Measurements from ENCODE around the gene CCDC69. TPM values are rescaled to one million over a fixed set of nuclear protein-coding genes. Genes with fewer than 3 reads are reported as not detected.
"Not testable (repeated sequence)": the region's sequence is repeated elsewhere in the genome, so short reads cannot be mapped to it uniquely, and the experiment has no call there.

Gene CCDC69
- total RNA-seq, 1 experiment from 2014 or later: not detected

DNA sequence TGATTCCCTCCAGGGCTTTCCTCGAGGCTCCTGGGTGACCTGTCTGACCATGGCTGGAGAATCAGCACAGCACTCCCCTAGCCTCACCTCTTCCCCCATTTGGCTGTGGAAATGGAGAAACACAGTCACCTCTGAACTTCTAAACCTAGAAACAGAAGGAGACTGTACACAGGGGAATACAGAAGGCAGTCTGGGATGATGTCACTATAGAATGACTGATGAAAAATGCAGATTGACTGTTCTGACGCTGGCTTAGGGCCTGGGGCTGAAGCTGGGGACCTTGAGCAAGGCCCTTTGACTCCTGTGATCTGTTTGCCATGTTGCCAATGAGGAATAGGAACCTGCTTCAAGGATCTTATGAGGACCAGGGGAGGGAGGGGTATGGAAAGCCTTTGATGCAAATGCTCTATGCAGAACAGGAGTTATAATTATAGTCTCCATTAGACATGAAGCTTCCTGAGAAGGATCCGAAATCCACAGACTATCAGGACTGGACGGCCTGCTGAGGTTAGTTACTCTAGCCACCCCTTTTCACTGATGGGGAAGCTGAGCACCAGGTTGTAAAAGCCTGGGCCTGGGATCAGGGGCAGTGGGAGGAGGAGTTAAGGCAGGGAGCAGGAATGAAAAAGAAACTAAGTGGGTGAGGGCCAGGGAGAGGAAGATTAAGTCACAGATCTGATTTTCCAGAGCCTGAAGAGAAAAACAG, 41.9 kb downstream of the CCDC69 start:
- in situ Hi-C loops (cut with HindIII; ENCODE audit: low pct_unique_long_range_greater_than_20kb, low sequenced_read_pairs): no loop called here
- no peak for DNase-seq (ENCODE audit: low read depth)

DNA sequence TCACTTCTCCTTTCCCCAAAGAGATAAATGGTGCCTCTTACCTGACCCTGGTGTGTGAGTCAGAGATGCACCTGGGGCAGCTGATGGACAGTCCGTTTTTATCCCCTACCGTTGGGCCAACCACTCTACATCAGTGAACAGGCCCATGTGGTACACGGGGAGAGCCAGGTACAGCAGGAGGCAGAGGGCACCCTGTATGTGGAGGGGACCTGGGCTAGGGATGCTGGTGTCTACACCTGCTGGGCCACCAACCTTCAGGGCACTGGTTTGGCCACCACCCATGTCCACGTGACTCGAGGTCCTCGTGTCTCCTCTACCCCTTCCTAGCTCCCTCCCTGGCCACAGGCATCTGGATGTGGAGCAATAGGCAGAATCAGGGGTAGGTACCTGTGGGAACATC, 43.6 kb downstream of the CCDC69 start:
- DNase-seq (ENCODE audit: low read depth): no peak
- in situ Hi-C loops (cut with HindIII; ENCODE audit: low pct_unique_long_range_greater_than_20kb, low sequenced_read_pairs): no loop called here

DNA sequence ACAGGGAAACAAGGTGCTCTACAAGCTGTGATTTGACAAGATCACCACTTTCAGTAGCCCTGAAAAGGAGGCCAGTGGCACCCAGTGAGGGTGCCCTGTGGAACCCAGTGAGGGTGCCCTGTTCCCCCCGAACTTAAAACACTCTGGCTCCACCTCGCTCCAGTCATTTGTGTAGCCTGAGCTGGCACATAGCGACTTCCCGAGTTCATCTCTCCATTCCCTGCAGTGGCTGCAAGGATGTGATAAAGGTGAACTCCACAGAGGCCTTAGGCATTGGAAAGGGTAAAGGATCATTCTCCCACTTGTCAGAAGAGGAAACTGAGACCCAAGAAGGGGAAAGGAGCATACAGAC, 44.4 kb downstream of the CCDC69 start:
- DNase-seq (ENCODE audit: low read depth): no peak
- in situ Hi-C loops (cut with HindIII; ENCODE audit: low pct_unique_long_range_greater_than_20kb, low sequenced_read_pairs): no loop called here

DNA sequence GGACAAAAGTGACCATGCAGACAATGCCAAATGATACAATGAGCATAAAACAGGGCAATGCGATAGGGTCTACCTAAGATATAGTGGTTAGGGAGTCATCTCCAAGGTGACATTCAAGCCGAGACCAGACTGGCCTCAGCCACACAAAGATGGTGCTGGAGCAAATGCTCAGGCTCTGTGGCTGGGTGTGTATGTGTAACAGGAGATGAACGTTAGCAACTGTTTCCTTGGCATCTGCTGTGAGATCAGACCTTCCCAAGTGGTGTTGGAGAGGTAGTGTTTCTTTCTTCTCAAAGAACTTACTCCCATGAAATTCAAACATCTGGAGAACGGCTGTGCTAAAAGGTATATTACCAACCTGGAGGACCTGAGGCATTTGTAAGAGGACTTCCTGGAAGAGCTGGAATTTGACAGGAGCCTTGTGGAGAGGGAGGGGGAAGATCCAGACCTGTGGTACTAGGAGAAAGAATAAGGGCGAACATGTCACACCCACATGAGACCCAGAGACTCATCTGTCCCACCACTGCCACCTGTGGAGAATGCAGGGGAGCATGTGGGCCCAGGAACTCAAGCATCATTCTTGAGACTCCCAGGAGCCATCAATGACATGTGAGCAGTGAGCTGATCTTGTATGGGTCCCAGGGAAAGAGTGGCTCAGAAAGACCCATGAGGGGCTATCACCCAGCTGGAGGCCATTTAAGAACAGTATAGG, 45.0 kb downstream of the CCDC69 start:
- DNase-seq (ENCODE audit: low read depth): no peak
- in situ Hi-C loops (cut with HindIII; ENCODE audit: low pct_unique_long_range_greater_than_20kb, low sequenced_read_pairs): no loop called here

DNA sequence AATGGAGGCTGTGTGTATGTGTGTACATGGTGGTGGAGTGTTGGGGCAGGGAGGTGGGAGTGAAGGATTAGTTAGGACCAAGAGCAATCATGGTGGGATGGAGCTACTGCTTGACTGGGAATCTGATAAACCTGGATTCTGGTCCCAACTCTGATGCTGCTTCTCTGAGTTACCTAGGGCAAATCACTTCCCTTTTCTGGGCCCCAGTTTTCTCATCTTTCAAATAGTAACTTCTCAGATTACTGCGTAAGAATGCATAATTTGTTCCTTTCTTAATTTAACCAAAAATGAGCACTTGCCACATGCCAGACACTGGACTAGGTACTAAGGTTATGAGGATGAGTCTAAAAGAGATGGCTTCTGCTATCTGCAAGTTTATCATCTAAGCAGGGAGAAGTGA, 45.5 kb downstream of the CCDC69 start:
- in situ Hi-C loops (cut with HindIII; ENCODE audit: low pct_unique_long_range_greater_than_20kb, low sequenced_read_pairs): no loop called here
- DNase-seq (ENCODE audit: low read depth): no peak

DNA sequence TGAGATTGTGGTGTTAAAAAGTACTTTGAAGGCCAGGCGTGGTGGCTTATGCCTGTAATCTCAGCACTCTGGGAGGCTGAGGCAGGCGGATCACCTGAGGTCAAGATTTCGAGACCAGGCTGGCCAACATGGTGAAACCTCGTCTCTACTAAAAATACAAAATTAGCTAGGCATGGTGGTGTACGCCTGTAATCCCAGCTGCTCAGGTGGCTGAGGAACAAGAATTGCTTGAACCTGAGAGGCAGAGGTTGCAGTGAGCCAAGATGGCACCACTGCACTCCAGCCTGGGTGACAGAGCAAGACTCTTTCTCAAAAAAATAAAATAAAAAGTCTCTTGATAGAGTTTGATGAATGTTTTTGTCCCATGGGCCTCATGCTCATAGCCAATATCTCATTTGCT, 47.6 kb downstream of the CCDC69 start:
- DNase-seq (ENCODE audit: low read depth); in situ Hi-C loops (cut with HindIII; ENCODE audit: low pct_unique_long_range_greater_than_20kb, low sequenced_read_pairs): not testable (repeated sequence)

DNA sequence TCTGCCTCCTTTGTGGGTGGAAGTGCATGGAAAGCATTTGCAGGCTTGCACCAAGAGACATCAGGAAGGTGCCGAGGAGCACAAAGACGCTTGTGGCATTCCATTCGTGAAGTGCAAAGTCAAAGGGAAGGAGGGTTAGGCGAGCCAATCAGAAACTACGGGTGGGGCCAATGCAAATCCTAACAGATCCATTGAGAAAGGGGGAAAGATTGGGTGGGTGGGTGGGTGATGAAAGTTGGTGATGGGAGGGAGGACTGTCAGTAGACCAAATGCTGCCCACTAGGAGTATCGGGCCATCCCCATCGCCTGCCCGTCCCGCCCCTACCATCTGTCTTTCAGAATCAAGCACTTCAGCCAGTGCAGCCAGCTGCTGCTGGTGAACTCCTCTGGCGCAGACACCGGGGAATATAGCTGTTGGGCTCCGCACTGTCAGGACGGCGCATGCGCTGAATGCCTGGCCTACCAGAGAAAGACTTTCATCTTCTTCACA, 49.2 kb downstream of the CCDC69 start:
- in situ Hi-C loops (cut with HindIII; ENCODE audit: low pct_unique_long_range_greater_than_20kb, low sequenced_read_pairs): no loop called here
- DNase-seq (ENCODE audit: low read depth): no peak

DNA sequence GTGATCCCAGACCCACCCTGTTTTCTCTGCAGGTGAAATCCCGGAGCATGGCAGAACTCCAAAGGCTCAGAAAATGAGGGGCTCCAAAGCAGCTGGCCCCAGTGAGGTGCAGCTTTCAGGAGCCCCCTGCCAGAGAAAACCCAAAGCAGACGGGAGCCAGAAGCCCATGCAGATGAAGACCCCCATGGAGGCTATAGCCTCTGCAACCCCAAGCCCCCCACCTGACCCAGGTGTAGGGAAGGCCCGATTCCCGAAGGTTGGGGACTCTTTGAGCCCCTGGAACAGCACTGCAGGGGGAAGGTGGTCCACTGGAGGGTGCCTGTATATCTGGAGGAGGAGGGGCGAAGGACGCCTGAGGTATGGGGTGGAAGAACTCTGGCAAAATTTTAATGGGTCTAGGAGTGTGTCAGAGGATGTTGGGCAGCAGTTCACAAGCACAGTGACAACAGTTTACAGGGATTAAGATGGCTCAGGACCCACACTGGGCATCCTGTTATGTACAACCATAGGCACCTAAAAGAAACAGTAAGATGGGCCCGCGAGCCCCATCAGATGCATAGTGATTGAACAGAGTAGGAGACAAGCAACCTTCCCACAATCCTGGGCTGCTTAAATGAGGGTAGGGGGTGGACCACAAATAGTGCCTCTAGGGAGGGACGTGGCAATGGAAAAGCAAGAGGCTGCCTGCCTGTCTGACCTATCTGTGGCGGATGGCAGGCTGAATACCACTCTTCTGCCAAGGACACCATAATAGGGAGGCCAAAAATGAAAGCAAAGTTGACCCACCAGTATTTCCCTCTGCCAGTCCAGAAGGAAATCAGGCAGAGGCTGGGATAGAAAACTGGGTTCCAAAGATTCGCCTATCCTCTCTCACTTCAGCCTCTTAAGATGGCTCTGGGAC, 49.9 kb downstream of the CCDC69 start:
- in situ Hi-C loops (cut with HindIII; ENCODE audit: low pct_unique_long_range_greater_than_20kb, low sequenced_read_pairs): no loop called here
- DNase-seq (ENCODE audit: low read depth): no peak

DNA sequence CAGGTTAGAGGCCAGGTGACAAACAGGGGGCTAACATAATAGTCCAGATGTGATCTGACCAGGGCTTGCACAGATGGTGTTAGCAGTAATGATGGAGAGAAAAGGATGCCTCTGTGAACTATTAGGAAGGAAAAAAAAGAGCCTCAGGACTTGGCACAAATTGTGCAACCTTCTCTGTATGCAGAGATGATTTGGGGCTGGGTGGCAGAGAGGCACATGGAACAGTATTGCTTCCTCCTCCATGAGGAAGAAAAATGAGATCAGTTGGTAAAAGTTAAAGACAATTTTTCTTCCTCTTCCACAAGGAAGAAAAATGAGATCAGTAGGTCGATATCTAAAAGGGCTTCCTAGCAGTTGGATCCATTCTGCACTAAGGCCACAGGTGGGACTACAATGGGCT, 52.4 kb downstream of the CCDC69 start:
- no peak for DNase-seq (ENCODE audit: low read depth)
- in situ Hi-C loops (cut with HindIII; ENCODE audit: low pct_unique_long_range_greater_than_20kb, low sequenced_read_pairs): no loop called here

DNA sequence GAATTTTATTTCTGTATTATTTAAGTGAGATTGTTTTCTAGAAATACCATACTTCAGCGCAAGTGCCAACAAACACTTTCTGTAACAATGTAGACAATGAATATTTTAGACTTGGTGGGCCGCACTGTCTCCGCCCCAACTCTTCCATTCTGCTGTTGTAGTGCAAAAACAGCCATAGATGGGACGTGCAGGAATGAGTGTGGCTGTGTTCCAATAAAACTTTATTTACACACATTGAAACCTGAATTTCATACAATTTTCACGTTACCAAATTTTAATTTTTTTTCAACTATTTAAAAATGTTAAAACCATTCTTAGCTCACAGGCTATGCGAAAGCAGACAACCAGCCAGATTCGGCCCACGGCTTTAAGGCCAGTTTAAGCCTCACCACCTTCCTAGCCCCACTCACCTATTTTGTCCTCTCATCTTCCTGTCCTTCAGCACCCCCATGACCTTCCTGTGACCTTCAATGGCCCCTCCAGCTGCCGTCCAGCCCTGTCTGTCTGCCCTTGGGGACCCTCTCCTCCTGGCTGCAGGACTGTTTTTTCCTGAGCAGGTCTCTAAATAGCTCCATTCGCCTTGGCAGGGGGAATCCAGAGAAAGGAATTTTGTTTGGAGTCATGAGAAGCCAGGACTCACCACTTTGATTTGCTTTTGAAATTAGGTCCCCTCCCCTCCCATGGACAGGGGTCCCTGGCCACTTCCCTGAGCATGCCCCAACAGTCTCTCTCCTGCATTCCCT, 55.1 kb downstream of the CCDC69 start:
- DNase-seq (ENCODE audit: low read depth): no peak
- in situ Hi-C loops (cut with HindIII; ENCODE audit: low pct_unique_long_range_greater_than_20kb, low sequenced_read_pairs): no loop called here

DNA sequence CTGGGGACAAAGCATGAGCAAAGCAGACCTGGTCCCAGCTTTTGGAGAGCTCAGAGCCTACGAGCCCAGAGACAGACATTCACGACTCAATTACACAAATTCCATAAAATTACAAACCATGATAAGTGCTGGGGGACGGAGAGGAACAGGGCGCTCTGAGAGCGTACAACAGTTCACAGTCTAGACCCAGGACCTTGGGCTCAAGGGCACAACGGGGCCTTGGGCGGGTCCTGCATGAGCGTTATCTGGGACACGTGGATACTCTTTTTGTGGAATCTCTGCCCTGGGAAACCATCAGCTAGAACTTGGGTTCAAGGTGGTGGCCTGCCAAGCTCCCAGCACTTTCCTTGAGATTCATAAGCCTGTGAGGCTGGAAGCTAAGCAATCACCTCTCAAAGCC, 56.9 kb downstream of the CCDC69 start:
- in situ Hi-C loops (cut with HindIII; ENCODE audit: low pct_unique_long_range_greater_than_20kb, low sequenced_read_pairs): no loop called here
- no peak for DNase-seq (ENCODE audit: low read depth)

DNA sequence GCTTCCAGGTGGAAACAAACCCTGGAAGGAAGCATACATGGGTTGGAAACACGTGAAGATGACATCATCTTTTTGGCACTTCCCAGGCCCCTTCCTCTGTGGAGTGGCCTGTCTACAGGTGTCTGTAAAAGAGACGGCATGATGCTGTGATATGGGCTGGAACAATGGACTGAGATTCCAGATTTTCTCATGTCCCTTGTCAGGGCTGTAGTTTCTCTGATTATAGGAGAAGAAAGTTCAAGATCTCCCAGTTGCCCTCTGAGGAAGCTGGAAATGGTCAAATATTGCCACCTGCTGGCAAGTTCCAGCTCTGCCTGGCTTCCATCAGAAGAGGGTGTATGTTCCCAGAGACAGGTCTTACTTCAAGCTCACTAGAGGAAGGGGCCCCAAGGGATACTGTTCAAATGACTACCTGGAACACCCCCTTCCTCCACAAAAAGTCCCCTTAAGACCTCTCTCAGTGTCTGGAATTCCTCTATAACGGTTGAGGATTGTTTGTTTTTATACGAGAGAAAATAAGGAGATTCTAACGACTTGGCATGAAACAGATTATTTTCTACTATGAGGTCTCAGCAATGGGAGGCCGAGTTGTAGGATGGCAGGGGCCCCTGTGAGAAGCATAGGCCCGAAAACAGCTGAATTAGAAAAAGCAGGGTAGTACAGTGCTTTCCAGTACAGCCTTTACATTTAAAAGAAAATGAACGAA, 59.1 kb downstream of the CCDC69 start:
- DNase-seq (ENCODE audit: low read depth): peak; percentile 64
- in situ Hi-C loops (cut with HindIII; ENCODE audit: low pct_unique_long_range_greater_than_20kb, low sequenced_read_pairs): no loop called here

DNA sequence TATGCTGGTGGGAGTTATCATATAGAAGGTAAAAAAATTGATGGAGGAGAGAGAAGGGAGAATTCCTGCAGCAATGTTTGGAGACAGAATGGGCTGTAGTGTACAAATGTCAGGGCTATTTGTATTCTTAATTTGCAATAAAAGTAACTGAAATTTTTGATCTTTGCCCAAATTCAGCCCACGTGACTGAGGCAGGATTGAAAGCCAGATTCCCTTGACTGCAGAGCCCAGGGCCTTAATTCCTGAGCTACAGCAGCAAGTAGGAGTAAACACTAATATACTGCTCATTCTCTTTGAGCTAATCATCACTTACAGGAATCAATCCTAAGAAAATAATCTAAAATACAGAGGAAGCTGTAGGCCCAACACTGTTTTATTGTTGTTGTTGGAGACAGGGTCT, 61.1 kb downstream of the CCDC69 start:
- in situ Hi-C loops (cut with HindIII; ENCODE audit: low pct_unique_long_range_greater_than_20kb, low sequenced_read_pairs): no loop called here
- DNase-seq (ENCODE audit: low read depth): no peak

DNA sequence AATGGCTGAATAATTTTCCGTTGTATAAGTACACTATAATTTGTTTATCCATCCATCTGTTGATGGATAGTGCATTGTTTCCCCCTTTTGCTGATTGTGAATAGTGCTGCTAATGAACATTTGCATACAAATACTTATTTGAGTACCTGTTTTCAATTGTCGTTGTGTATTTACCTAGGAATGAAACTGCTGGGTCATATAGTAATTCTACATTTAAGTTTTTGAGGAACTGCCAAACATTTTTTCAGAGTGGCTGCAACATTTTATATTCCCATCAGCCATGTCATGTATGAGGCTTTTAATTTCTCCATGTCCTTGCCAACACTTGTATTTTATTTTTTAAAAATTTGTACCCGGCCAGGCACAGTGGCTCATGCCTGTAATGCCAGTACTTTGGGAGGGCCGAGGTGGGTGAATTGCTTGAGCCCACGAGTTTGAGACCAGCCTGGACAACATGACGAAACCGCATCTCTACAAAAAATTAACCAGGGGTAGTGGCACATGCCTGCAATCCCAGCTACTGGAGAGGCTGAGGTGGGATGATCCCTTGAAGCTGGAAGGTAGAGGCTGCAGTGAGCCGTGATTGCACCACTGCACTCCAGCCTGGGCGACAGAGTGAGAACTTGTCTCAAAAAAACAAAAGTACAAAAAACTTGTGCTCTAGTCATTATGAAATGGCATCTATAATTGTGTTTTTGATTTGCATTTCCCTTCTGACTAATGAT, 64.1 kb downstream of the CCDC69 start:
- no peak for DNase-seq (ENCODE audit: low read depth)

DNA sequence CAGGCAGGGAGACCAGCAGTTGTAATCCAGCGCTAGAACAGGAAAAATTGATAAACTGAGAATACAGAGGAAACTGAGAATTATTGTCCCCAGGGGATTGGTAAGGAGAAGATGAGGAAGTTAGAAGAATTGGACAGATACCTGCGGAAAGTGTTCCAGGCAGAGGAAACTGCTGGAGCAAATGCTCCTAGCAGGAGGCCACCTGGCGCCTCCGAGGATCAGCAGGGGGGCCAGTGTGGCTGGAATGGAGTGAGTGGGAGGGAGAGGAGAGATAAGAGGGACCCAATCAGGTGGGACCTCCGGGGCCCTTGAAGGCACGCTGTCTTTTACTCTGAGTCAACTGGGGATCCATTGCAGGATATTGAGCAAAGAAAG, 65.6 kb downstream of the CCDC69 start:
- in situ Hi-C loops (cut with HindIII; ENCODE audit: low pct_unique_long_range_greater_than_20kb, low sequenced_read_pairs): no loop called here
- DNase-seq (ENCODE audit: low read depth): no peak

More for the DNA sequence above, 64.1 kb downstream of the CCDC69 start:
- in situ Hi-C loops (cut with HindIII; ENCODE audit: low pct_unique_long_range_greater_than_20kb, low sequenced_read_pairs): no loop called here

DNA sequence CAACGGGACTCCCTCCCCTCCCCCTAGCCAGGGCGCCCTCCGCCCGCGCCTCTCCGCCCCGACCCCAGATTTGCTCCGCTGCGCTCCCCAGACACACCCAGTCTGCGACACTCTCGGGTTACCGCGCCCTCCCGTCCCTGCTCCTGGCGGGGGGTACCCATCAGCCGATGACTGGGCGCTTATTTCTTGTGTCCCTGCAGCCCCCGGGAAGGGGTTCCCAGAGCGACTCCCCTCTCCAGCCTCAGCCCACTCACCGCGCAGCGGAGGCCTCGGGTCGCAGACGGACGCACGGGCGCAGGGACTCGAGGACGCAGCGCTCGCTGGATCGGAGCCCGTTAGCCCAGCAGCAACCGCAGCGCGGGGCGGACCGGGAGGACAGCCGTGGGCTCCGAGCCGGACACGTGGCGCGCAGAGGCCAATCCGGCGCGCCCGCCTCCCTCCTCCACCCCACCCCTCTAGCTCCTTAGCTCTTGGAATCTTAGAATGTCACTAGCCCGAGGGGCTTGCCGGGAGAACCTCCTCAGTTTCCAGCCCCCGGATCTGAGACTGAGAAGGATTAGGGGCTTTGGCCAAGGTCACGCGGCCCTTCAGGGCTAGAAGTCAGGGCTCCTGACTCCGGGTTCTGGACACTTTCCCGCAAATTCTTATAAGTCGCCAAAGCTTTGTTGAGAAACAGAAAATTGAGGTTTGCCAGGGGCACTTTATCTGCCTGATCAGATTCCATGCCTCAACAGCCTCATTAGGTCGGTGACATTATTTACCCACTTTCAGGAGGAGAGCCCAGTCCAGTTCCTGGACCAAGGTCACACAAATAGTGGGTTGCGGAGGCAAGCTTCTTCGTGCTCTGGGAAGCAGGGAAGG, 66.2 kb downstream of the CCDC69 start, which contains the start of gene ANXA6:
ANXA6 (minus strand) TSS at position 354 of the 861 bp plus-strand sequence. CDS start 9,878 bp downstream, outside the sequence.
- DNase-seq (ENCODE audit: low read depth): peak; percentile 75
- in situ Hi-C loops (cut with HindIII; ENCODE audit: low pct_unique_long_range_greater_than_20kb, low sequenced_read_pairs): no loop called here

Data from Caki2 (cell line).